A172 (cell line): ENCODE data around the gene SLC39A9. TPM values are rescaled to one million over a fixed set of nuclear protein-coding genes. Genes with fewer than 3 reads are reported as not detected.
"Not testable (repeated sequence)": the region's sequence is repeated elsewhere in the genome, so short reads cannot be mapped to it uniquely, and the experiment has no call there.

ENCODE experiments used
- DNase-seq: peaks from one replicate; pipeline ENCODE4 v3.0.0-alpha.2; 2015; ENCODE audit warnings: low spot score
- total RNA-seq: library from RNA; depleted of rRNA; stranded (reverse); fragments of >200 nt; shearing (Covaris generic); gene quantifications from 2 replicates; pipeline ENCODE4 v1.2.3, GENCODE V29; 2014

Gene SLC39A9
- total RNA-seq, 1 experiment from 2014 or later: 53.9 TPM

DNA sequence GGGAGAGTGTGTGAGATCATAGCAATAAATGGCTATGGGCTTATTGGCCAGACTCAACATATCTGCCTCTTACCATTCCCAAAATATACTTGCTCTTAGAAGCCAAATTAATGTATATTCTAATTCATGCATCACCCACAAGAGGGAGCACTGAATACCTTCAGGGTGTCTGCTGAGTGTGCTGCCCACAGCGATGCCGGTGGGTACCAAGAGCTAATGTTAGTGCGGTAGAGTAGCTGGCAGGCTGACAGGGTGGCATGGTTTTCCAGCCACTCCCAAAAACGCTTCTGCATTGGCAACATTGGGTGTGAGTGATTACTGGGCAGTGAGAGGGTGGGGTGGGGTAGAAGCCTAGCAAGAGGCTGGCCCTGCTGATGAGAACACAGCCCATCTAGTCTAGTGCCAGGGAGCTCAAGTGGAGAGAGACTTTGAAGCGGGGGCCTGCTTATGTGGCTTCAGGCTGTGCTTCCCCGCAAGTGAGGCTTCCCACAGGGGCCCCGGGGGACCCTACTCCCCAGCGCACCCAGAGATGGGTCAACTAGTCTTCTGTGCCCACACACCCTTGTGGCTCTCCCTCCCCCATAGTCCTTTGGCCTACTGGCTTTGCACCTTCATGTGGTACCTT is 76.8 kb downstream of the SLC39A9 start:
- no peak for DNase-seq

DNA sequence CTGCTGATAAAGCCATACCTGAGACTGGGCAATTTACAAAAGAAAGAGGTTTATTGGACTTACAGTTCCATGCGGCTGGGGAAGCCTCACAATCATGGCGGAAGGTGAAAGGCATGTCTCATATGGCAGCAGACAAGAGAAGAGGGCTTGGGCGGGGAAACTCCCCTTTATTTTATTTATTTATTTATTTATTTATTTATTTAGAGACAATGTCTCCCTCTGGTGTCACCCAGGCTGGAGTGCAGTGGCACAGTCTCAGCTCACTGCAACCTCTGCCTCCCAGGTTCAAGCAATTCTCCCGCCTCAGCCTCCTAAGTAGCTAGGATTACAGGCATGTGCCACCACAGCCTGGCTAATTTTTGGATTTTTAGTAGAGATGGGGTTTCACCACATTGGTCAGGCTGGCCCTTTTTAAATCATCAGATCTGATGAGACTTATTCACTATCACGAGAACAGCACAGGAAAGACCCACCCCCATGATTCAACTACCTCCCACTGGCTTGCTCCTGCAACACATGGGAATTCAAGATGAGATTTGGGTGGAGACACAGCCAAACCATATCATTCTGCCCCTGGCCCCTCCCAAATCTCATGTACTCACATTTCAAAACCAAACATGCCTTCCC is 78.4 kb downstream of the SLC39A9 start:
- DNase-seq: not testable (repeated sequence)

DNA sequence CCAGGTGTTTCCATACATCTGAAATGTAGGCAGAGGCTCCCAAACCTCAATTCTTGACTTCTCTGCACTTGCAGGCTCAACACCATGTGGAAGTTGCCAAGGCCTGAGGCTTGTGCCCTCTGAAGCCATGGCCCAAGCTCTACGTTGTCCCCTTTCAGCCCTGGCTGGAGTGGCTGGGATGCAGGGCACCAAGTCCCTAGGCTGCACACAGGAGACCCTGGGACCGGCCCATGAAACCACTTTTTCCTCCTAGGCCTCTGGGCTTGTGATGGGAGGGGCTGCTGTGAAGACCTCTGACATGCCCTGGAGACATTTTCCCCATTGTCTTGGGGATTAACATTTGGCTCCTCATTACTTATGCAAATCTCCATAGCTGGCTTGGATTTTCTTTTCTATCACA is 79.6 kb downstream of the SLC39A9 start:
- not testable (repeated sequence) for DNase-seq

DNA sequence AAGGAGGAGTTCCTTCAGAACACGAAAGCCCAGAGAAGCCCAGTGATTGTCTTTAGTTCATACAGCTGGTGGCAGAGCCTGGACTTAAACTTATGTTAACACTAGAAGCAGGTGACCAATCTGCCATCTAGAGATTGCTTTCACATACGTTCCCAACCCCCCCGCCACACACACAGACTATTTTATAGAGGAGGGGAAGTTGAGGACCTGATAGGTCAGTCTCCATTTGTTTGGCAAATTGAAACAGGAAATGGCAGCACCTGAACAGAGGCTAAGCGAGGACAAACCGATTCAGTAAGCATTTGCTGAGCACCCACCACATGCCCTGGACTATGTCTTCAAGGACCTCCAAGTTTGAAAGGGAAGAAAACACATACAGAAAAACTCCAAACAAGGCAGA is 81.2 kb downstream of the SLC39A9 start:
- DNase-seq: no peak

DNA sequence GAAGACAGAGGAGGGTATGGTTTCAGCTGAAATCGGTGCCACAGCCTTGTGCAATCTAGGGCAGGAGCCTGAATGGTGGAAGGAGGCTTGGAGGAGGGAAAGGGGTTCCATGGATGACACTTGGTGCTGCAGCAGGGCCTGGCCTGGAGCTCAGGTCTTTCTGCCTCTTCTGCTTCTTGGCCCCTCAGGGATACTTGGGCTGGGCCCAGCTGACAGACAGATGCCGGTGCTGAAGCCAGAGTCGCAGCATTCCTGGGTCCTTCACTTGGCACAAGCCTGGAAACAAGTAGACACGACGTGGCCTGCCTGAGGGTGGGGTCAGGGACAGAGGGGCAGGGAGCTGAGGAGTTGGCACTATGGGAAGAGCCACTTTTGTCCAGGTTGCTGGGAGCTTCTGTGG is 81.6 kb downstream of the SLC39A9 start:
- DNase-seq: no peak

DNA sequence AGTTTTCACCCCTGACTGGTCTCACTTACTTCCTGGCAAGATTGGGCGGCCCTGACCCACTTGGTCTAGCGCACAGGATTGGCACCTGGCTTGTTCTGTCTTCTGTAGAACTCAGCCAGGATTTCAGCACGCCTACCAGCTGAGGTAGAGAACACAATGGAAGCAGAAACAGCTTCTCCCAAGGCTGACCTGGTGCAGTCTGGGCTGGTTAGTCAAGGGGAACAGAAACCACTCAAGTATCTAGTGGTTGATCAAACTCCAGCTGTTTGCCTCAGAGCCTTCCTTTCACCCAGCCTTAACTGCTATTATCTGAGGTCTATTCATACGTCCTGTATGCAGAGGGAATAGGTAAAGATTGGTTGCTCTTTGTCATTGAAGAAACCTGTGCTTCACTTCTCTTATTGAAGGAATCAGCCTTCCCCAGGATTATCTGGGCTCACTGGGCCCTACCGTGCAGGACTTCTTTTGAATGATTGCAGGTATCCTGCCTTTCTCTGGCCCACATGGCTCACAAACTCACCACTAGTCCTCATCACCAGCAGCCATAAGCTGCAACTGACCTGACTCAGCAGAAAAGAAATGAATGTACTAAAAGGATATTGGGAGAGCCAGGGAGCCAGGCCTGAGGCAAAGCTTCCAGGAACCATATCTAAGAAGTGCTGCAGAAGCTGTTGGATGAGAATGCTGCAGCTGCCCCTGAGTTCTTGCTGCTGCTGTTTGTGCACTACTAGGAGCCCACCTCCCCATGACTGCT is 83.5 kb downstream of the SLC39A9 start:
- no peak for DNase-seq

DNA sequence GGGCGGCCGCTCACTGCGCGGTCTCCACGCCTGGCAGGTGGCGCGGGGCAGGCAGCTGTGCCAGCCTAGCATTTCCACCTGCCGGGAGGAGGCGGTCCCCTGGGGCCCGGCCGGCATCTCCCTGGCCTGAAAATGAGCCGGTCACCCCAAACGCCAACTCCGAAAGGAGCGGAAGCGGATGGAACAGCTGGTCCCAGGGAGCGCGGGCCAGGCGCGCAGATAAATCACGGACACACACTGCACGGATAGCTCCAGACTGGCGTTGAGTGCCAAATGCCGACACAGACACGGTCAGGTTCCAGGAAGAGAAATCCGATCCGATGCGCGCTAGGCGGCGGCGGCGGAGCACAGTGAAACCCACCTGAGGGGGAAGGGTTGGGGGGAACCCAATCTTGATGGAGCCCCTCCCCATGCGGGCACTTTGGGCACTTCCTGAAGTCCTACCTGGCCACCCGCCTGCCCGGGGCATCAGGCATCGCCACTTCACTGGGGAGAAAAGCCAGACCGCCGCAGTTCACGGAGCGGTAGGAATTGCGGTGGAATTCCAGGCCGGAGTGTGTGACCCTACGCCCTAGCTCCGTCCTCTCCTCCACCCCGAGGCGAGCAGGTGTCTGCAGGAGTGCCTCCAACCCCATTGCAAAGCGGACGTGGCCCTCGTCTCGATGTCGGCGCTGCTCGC is 85.4 kb downstream of the SLC39A9 start:
- no peak for DNase-seq

DNA sequence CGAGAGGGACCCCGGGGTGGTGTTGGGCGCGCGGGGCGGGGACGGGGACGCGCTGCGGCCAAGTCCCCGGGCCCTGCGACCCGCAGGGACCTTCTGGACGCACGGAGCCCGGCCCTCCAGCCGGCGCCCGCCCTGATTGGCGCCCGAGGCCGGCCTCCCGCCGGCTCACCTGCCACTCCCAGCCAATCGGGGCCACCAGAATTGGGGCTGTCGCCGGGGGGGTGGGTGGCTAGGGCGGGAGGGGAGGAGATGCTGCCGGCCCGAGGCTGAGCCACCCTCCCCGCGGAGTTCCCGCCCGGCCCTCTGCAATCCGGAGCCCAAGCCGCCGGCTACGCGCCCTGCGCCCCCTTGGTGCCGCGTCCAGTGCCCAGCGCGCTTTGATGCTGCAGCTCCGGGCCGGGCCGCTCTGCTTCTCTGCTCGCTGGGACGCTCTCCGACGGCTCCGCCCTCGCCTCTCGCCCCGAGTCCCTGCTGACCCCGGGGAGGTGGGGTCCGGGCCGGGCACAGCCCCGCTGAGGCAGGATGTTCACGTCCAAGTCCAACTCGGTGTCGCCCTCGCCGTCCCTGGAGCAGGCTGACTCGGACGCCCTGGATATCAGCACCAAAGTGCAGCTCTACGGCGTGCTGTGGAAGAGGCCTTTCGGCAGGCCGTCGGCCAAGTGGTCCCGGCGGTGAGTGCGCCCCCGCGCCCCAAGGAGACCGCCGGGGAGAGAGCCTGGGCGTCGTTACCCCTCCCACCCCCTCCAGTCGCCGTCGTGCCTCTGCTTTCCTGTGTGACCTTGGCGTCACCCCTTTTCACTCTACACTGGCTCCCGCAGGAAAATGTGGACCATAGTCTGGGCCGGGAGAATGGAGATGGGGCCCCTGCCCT is 86.2 kb downstream of the SLC39A9 start, which contains the start of gene PLEKHD1:
Gene PLEKHD1, plus strand, starts transcription at position 285 of the 871 bp plus-strand sequence. Its CDS starts 238 bp downstream, at position 523.
- DNase-seq: no peak

DNA sequence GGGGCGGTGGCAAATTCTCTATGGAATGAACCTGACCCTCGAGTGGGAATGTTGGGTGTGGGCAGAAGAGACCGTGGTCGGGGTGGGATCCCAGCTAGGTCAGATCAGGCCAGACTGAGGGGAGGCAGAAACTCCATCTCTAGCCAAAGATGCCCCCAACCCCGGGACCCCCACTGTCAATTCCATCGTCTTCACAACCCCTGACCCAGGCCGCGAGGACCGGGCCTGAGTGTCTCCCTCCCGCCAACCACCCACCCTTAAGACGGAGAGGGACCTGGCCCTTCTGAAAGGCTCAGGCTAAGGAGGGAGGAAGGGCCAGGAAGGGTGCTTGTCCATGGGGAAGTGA is 86.8 kb downstream of the SLC39A9 start:
- no peak for DNase-seq

DNA sequence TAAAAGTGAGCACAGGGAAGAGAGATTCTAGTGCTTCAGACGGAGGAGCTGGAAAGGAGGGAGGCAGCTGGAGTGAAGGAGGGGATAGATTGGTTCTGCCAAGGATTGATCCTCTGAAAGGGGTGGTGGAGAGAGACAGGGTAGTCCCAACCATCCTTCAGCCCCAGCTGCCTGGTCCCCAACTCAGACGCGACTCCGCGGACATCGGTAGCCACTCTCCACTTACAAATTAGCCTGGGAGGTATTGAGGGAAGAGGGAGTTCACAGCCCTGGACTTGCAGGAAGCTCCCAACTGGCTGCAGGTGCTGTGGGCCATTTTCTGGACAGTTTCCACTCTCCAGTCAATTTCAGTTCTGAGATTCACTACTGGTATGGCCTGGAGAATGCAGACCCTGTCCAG is 87.2 kb downstream of the SLC39A9 start:
- no peak for DNase-seq

DNA sequence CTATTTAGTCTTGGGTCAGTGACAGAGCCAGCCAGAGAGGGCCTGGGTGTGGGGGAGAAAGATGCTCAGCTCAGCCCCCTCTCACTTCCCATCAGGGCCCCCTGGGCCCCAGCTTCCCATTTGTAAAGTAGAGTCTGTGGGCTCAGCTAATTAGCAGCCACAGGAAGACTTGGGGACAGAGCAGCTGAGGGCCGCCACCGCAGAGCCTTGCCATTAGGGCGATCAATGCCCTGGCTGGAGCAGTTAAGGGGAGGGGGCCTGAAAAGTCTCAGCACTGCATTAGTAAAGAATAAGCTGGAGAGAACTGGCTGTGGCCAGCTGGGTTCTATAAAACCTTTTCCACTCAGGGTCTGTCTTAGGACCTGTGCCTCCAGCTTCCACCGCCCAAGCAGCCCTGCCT is 88.7 kb downstream of the SLC39A9 start:
- DNase-seq: no peak

DNA sequence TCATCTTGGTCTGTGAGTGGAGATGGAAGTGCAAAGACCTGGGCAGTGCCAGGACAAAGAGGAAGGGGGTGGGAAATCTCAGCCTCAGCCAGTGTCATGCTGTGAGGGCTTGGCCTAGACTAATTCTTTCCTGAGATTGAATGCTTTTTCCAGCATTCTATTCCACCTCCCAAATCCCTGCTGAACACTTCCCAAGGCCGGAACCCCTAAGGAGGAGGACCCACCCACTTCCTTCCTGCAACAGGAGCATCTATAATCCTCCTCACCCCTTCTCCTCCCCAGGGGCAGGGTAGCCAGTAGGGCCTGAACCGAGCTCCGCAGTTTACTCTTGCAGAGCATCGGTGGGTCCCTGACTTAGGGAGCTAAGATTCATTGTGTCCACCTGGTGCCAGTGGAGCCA is 89.3 kb downstream of the SLC39A9 start:
- no peak for DNase-seq

DNA sequence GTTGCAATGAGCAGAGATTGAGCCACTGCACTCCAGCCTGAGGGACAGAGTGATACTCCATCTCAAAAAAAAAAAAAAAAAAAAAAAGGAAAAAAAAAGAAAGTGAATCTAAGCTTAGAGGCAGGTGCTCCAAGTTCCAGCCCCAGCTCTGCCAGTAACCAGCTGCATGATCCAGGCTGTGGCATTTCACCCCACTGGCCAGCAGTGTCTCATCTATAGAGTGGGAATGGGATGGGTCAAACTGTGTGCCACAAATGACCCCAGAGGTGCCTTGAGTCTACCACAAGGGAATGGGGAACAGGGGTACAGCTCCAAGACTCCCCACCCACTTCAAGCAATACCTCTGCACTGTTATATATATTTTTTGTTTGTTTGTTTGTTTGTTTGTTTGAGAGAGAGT is 91.0 kb downstream of the SLC39A9 start:
- DNase-seq: no peak

DNA sequence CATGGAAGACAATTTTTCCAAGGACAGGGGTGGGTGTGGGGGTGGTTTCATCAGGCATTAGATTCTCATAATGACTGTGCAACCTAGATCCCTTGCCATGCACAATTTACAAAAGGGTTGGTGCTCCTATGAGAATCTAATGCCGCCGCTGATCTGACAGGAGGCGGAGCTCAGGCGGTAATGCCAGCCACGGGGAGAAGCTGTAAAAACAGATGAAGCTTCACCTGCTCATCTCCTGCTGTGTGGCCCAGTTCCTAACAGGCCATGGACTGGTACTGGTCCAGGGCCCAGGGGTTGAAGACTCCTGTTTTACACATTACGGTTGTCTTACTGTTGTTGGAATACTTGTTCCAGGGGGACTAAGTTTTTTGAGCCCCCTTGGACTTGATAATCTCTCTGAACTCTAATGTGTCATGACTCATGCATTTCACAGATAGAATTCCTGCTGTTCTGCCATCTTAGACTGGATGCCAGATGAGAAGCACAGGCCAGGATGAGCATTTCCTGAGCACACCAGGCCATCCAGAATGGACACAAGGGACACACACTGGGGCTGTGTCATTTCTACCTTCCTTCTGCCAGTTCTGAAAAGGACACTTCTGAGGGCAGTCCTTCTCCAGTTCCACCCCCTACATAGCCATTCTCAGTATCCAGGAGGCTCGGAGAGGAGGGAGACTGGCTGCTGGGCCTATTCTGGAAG is 91.9 kb downstream of the SLC39A9 start:
- no peak for DNase-seq

DNA sequence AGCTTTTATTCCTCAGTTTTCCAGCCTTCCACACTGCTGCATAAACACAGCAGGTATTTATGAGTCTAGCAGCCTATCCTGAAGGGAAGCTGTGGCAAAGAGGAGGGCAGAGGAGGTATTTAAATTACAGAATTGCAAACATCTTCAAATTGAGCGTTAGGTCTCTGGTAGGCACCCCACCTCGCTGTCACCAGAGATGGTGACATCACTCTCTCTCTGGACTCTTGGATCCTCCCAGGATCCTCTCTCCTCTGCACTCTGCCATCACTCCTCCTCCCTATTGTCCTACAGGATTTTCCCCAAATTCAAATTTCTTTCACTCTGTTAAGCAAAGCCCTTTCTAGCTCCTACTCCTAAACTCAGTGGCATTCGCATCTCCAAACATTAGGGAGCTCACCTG is 92.7 kb downstream of the SLC39A9 start:
- no peak for DNase-seq

DNA sequence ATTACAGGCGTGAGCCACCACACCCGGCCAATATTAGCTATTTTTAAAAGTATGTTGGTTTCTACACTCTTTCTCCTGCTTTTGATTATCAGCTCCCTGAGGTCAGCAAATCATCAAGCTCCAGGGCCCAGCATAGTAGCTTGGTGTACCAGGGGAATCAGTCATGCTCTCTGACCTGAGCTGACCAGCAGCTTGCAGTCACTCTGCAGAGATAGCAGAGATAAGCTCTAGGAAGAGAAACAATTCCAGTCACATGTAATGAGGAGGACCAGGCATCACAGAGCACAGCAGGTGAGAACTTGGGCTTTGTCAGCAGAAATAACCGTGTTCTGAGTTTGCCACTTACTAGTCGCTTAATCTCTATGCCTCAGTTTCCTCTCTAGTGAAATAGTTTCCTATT is 94.5 kb downstream of the SLC39A9 start:
- no peak for DNase-seq

DNA sequence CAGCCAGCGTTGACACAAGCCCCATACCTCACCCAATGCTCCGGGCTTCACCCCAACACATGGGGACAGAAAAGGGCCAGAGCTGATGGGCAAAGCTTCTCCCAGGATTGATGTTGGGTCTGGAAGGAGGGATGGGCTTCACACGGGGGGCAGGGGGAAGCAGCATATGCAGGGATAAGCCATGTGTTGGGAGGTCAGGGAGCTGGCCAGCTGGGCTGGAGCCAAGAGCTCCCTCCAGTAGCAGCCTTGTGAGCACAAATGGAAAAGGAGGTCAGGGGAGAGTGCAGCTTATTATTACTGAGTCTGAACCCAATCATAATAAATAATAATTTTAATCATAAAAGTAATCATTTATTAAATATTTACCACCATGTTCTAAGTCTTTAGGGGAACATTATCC is 95.3 kb downstream of the SLC39A9 start:
- DNase-seq: no peak

DNA sequence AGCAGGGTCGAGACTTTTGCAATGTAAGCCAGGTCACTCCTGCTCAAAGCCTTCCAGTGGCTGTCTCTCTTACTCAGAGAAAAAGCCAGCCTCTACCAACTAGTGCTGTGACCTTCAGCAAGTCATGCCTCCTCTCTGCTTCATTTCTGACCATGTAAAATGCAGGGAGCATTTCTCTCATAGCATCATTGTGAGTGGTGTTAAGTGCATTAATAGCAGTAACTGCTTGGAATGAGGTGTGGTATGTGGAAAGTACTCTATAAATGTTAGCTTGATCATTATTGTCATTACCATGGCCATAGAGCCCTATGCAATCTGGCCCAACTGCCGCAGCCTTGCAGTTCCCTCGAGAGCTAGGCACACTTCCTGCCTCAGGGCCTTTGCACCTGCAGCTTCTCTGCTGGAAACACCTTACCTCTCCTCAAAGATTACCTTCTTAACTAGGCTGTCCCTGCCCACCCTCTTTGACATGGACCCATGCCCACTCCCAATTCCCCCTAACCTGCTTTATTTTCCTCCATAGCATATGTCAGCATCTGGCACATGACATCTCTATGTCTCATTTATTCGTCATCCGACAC is 96.9 kb downstream of the SLC39A9 start:
- DNase-seq: no peak

DNA sequence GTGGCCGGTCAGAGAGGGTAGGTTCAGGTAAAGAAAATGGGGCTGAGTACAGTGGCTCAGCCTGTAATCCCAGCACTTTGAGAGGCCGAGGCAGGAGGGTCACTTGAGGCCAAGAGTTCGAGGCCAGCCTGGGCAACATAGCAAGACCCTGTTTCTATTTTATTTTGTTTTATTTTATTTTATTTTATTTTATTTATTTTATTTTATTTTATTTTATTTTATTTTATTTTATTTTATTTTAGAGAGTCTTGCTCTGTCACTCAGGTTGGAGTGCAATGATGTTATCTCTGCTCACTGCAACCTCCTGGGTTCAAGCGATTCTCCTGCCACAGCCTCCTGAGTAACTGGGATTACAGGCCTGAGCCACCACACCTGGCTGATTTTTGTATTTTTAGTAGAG is 99.4 kb downstream of the SLC39A9 start:
- DNase-seq: not testable (repeated sequence)

DNA sequence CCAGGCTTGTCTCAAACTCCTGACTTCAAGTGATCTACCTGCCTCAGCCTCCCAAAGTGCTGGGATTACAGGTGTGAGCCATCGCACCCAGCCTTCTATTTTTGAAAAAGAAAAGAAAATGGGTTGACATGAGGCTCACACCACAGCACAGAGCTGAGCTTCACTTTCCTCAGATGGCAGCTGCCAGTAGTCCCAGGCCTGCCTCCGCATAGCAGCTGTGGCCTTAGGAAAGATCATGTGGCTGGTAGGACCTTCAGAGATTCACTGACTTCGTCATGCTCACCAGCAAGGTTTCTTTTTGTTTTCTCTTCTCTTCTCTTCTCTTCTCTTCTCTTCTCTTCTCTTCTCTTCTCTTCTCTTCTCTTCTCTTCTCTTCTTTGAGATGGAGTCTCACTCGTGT is 99.8 kb downstream of the SLC39A9 start:
- not testable (repeated sequence) for DNase-seq

DNA sequence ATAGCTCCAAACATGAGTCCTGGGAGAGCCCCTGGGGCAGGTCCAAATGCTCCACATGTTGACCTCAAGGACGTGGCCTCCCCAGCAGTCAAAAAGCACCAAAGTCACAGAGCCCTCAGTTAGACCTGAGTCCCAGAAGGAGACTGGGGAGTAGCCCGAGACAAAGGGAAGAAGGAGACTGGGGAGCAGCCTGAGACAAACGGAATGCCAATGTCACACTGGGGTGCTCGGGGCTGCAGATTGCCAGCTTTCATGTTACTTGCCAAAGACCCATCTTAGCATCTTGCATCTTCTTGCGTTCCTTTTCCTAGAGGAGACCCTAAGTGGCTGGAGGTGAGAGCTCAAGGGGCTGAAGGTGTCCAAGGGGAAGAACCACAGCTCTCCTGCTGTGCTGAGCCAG is 100.9 kb downstream of the SLC39A9 start:
- no peak for DNase-seq
